OCI-LY1 (cell line): ENCODE results near the gene GNAS.

Source experiments
- H2AFZ ChIP-seq: fragments of 200-600 bp; sonication (generic), shearing (Covaris generic); 2 replicates; pipeline ENCODE4 v1.6.0; 2014; ENCODE audit warnings: antibody characterized with exemption, mild to moderate bottlenecking, low read length
- H3F3A ChIP-seq: fragments of 200-600 bp; sonication (generic), shearing (Covaris generic); 2 replicates; pipeline ENCODE4 v1.6.0; 2014; ENCODE audit warnings: mild to moderate bottlenecking, antibody characterized with exemption, low read length, moderate library complexity; ENCODE audit not compliant: insufficient read depth
- H3K27ac ChIP-seq: fragments of 200-600 bp; sonication (generic); 2 replicates; pipeline ENCODE4 v1.5.1; 2014; ENCODE audit warnings: low read length, mixed run types, mild to moderate bottlenecking, low read depth; ENCODE audit not compliant: poor library complexity, severe bottlenecking
- H3K27me3 ChIP-seq: fragments of 200-600 bp; sonication (generic); 2 replicates; pipeline ENCODE4 v1.6.0; 2014; ENCODE audit warnings: antibody characterized with exemption, mild to moderate bottlenecking, low read length, moderate library complexity; ENCODE audit not compliant: insufficient read depth
- H3K36me3 ChIP-seq: fragments of 200-600 bp; sonication (generic); 2 replicates; pipeline ENCODE4 v1.6.1; 2014; ENCODE audit warnings: mild to moderate bottlenecking, antibody characterized with exemption, low read length, moderate library complexity, mixed read lengths; ENCODE audit not compliant: insufficient read depth
- H3K4me1 ChIP-seq: fragments of 200-600 bp; sonication (generic); 2 replicates; pipeline ENCODE4 v1.5.1; 2014; ENCODE audit warnings: mild to moderate bottlenecking, low read length, moderate library complexity; ENCODE audit not compliant: insufficient read depth, severe bottlenecking
- H3K4me2 ChIP-seq: fragments of 200-600 bp; sonication (generic), shearing (Covaris generic); 2 replicates; pipeline ENCODE4 v1.6.1; 2014; ENCODE audit warnings: low read length
- H3K4me3 ChIP-seq: fragments of 200-600 bp; sonication (generic); 2 replicates; pipeline ENCODE4 v1.5.1; 2014; ENCODE audit warnings: low read length, low read depth, mild to moderate bottlenecking, mixed read lengths; ENCODE audit not compliant: poor library complexity, severe bottlenecking
- H3K79me2 ChIP-seq: fragments of 200-600 bp; shearing (Covaris generic); 2 replicates; pipeline ENCODE4 v1.6.1; 2016; ENCODE audit warnings: mixed run types, low read length, mixed read lengths; ENCODE audit not compliant: insufficient read depth
- H3K9ac ChIP-seq: fragments of 200-600 bp; sonication (generic), shearing (Covaris generic); 2 replicates; pipeline ENCODE4 v1.6.1; 2014; ENCODE audit warnings: mild to moderate bottlenecking, low read length, mixed read lengths
- H3K9me2 ChIP-seq: fragments of 200-600 bp; sonication (generic), shearing (Covaris generic); 2 replicates; pipeline ENCODE4 v1.6.1; 2014; ENCODE audit warnings: low read depth, mild to moderate bottlenecking, low read length, mixed read lengths
- H3K9me3 ChIP-seq: fragments of 200-600 bp; shearing (Covaris generic); 2 replicates; pipeline ENCODE4 v1.6.1; 2014; ENCODE audit warnings: low read length, mixed read lengths
- H4K20me1 ChIP-seq: fragments of 200-600 bp; sonication (generic), shearing (Covaris generic); 2 replicates; pipeline ENCODE4 v1.6.0; 2016; ENCODE audit warnings: mild to moderate bottlenecking, low read length; ENCODE audit not compliant: insufficient read depth
- CTCF ChIP-seq: fragments of 200-600 bp; sonication (generic), shearing (Covaris generic); IDR thresholded peaks from 2 replicates; pipeline ENCODE4 v1.5.1; 2017; ENCODE audit warnings: mild to moderate bottlenecking, antibody characterized with exemption, low read length, moderate library complexity, mixed read lengths
- EZH2 ChIP-seq: fragments of 200-600 bp; sonication (generic), shearing (Covaris generic); IDR thresholded peaks from 2 replicates; pipeline ENCODE4 v1.8.0; 2017; ENCODE audit warnings: borderline replicate concordance, mixed run types, mild to moderate bottlenecking, antibody characterized with exemption, low read length, moderate library complexity, mixed read lengths

Gene GNAS

GRCh38 chr20:58851221-58851968 lies 1.1 kb upstream of the GNAS start:
- Histone ChIP-seq H3K27me3 (no peaks in the 10 kb centered on the region), H3K9me2 (no peaks in the 10 kb centered on the region), H2AFZ (no peak overlapping the region), H3K36me3 (no peaks in the 10 kb centered on the region), H3K9ac (peak overlapping the region; percentile 39; the same call in 1 of the 2 replicates), H3K27ac (no peak overlapping the region), H3K9me3 (no peaks in the 10 kb centered on the region), H3K4me2 (peak overlapping the region; percentile 67), H3K4me1 (peaks cover 25% of the 10 kb centered on the region), H3K4me3 (peak overlapping the region; percentile 76), H4K20me1 (no peaks in the 10 kb centered on the region), H3K79me2 (no peaks in the 10 kb centered on the region), H3F3A (no peaks in the 10 kb centered on the region)
- TF ChIP-seq CTCF (no peak), EZH2 (no peak)

DNA sequence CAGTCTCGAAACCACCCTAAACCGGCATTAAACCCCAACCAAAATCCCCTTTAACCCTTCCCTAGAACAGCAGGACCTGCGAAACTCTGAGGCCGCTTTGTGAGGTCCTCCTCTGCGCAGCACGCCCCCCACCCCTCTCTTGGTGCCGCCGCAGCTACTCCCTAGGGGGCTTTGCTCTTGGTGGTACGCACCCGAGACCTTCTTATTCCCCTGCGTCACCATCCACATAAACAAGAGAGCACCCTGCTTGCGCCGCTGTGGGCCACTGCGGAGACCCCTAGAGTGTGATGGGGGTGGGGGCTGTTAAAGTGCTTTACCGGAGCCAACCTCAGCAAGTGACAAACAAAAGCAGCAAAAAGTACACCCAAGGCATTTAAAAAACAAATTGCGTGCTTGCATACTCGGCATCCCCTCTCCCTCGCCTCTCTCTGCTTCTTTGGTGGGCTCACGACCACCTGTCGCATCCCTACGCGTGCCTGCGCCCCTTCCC lies 502 bp upstream of the GNAS start:
- no peaks in the 10 kb centered on the region for H3K27me3 ChIP-seq
- H3F3A ChIP-seq = no peaks in the 10 kb centered on the region
- peaks cover 25% of the 10 kb centered on the region for H3K4me1 ChIP-seq
- H3K79me2 ChIP-seq = no peaks in the 10 kb centered on the region
- peak overlapping the region; percentile 67 for H3K4me2 ChIP-seq
- no peaks in the 10 kb centered on the region for H4K20me1 ChIP-seq
- no peak overlapping the region for H2AFZ ChIP-seq
- H3K27ac ChIP-seq = no peak overlapping the region
- H3K9me3 ChIP-seq = no peaks in the 10 kb centered on the region
- peak overlapping the region; percentile 39; the same call in 1 of the 2 replicates for H3K9ac ChIP-seq
- H3K36me3 ChIP-seq = no peaks in the 10 kb centered on the region
- H3K4me3 ChIP-seq = peak overlapping the region; percentile 76
- TF ChIP-seq EZH2 (no peak), CTCF (no peak)
- H3K9me2 ChIP-seq = no peaks in the 10 kb centered on the region

DNA sequence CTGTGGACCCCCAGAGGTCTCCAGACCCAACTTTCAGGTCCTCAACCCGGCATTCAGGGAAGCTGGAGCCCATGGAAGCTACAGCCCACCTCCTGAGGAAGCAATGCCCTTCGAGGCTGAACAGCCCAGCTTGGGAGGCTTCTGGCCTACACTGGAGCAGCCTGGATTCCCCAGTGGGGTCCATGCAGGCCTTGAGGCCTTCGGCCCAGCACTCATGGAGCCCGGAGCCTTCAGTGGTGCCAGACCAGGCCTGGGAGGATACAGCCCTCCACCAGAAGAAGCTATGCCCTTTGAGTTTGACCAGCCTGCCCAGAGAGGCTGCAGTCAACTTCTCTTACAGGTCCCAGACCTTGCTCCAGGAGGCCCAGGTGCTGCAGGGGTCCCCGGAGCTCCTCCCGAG lies 950 bp downstream of the GNAS start:
- Histone ChIP-seq H3K27me3 (peaks cover 4% of the 10 kb centered on the region; the same call in 1 of the 2 replicates), H4K20me1 (no peaks in the 10 kb centered on the region), H2AFZ (no peak overlapping the region), H3K27ac (no peak overlapping the region), H3K4me2 (no peak overlapping the region), H3K79me2 (no peaks in the 10 kb centered on the region), H3K9me3 (no peaks in the 10 kb centered on the region), H3K4me3 (no peak overlapping the region), H3K9ac (no peak overlapping the region), H3K9me2 (no peaks in the 10 kb centered on the region), H3K36me3 (no peaks in the 10 kb centered on the region), H3F3A (no peaks in the 10 kb centered on the region), H3K4me1 (peaks cover 25% of the 10 kb centered on the region)
- TF ChIP-seq EZH2 = no peak
- no peak for TF ChIP-seq CTCF
